Stimulated activated CD4-positive, alpha-beta T cell treated with anti-CD3 and anti-CD28 coated beads, Interleukin-15, amount 100 ng/mL, for 48 hours (primary cell): ENCODE data around the gene PRR9.
A peak's percentile ranks its signal among the peaks of the same experiment; 100 is the strongest.
"Not testable (repeated sequence)": the region's sequence is repeated elsewhere in the genome, so short reads cannot be mapped to it uniquely, and the experiment has no call there.

Source experiments
- DNase-seq, 2 donors: peaks; one replicate each; pipeline ENCODE4 v3.0.0-alpha.2; 2020; ENCODE audit warnings: low read depth in 2 of 2

PRR9 gene

GRCh38 chr1:153217212-153217611, at the start of gene PRR9:
PRR9 (plus strand) TSS chr1:153217584; CDS start chr1:153218145, 561 bp downstream.
- no peak for DNase-seq

DNA sequence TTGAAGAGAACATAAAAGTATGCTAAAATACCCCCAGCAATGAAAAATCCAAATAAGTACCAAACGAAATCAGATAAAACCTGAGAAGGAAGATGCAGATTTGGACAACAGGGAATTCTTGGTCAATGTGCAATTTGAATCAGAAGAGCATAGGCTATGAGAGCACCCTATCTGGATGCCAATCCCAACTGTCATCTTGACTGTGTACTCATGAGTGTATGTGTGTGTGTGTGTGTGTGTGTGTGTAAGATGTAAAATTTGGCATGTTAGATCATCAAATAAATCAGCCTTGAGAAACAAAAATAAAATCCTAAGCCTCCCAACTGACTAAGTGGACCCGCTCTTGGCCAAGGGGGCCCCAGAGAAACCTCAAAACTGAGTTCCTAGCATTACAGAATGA, 48.7 kb upstream of the PRR9 start:
- DNase-seq, result no peak

GRCh38 chr1:153174624-153175023, 42.8 kb upstream of the PRR9 start:
- no peak for DNase-seq

GRCh38 chr1:153178922-153179321, 38.5 kb upstream of the PRR9 start:
- DNase-seq, result no peak

- DNase-seq, result no peak
Observed at GRCh38 chr1:153180556-153180955, 36.8 kb upstream of the PRR9 start.

DNA sequence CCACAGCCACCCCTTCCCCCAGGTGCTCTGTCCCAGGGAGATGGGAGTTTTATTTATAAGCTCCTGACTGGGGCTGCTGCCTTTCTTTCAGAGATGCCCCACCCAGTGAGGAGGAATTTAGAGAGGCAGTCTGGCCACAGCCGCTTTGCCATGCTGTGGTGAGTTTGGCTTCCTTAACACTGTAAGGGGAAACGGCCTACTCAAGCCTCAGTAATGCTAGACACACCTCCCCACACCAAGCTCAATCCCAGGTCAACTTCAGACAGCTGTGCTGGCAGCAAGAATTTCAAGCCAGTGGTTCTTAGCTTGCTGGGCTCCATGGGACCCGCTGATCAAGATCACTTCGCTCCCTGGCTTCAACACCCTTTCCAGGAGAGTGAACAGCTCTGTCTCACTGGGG, 29.1 kb upstream of the PRR9 start:
- DNase-seq, result not testable (repeated sequence)

GRCh38 chr1:153190373-153190772, 27.0 kb upstream of the PRR9 start:
- DNase-seq, result no peak

DNA sequence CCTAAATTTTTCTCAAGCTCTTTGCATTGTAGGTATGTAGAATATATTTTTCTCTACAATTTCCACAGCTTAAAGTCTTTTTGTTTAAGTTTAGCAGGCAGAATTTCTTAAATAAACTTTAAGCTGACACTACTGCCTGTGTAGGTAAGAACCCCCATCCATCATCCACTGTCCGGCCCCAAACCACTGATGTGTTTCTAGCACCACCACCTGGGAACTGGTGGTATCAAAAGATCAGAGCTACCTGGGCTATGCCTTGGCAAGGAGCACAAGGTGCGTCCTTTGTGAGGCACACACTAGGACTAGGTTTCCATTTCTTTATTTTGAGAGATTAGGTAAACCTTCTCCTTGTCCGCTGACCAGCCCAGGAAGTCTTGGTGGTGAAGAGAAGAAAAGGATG, 24.7 kb upstream of the PRR9 start:
- DNase-seq, result no peak

- DNase-seq, result no peak
Observed at GRCh38 chr1:153194331-153195050, 22.9 kb upstream of the PRR9 start.

- DNase-seq, result no peak
Observed at GRCh38 chr1:153195216-153195615, 22.2 kb upstream of the PRR9 start.

GRCh38 chr1:153202006-153202405, 15.4 kb upstream of the PRR9 start:
- no peak for DNase-seq

GRCh38 chr1:153203130-153203529, 14.3 kb upstream of the PRR9 start, which contains the start of gene LELP1:
LELP1 (plus strand) TSS chr1:153203430; CDS start chr1:153204708, 1,278 bp downstream.
- no peak for DNase-seq

DNA sequence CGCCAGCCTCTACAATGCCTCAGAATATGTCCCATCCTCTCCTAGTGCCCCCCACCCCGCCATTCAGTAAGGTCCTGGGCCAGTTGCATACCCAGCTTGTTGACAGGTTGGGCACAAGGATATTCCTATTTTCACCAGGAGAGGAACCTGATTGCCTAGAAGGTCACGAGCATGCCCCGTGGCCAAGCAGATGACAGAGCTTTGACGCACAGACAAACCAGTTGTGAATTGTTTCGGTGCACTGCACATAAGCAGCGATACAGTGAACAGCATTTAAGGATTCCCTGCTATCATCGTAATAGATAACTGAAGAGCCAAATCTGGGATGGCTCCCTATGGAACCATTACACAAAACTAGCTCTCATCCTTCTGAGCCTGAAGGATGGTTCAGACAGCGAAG, 10.8 kb upstream of the PRR9 start:
- DNase-seq, result no peak

GRCh38 chr1:153210206-153210605, 7.2 kb upstream of the PRR9 start:
- no peak for DNase-seq

DNA sequence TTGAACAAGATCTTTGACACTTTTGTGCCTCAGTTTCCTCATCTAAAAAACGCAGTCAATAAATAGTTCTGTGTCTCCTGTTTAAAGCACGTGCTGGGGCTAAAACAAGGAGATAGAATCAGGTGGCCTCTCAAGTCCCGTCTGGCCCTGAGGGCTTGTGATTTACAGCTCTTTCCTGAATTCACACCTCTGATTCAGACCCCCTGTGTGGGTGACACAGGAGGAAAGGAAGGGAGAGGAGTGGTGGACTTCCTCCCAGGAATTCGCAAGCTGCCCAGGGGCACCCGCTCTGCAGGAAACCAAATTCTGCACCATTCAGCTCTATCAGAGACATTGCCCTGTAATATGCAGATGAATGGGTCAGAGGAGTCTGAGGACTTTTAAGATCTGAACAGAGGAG, 5.2 kb upstream of the PRR9 start:
- no peak for DNase-seq

- DNase-seq, result no peak
Observed at GRCh38 chr1:153213519-153213918, 3.9 kb upstream of the PRR9 start.

- no peak for DNase-seq
Observed at GRCh38 chr1:153217744-153218416, 496 bp downstream of the PRR9 start.

- DNase-seq, result no peak
Observed at GRCh38 chr1:153220606-153221303, 3.4 kb downstream of the PRR9 start.

DNA sequence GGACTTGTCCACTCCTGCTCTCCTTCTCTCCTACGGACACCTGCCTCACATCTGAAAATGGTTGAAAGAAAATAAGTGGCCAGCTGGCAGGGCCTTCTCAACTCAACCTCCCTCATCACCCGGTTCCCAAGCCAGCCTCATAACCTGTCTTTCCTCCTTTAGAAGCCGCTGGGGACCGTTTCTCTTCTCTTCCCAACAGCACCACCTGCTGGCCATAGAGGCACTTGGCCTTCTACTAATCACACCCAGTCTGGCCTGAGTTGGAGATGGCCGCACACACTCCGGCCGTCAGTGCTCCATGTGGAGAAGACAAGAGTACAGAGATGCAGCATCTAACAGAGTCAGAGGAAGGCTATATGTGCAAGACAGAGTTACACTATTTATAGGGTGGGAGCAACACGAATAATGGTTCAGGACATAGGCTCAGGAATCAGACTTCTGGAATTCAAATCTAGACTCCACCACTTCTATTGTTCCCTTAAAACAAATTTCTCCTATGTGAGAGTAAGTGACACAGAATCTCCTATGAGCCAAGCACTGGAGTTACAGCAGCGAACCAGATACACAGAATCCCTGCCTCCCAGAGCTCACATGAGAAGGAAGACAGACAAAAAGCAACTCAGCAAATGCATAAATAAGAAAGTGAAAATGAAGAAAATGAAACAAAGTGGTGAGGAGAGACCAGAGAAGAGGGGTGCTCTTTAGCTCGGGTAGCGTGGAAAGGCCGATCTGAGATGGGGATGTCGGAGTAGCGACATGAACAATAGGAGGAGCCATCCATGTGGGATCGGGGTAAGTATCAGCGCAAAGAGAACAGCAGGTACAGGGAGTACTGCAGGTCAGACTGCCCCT, 5.9 kb downstream of the PRR9 start:
- DNase-seq, result peak; percentile 30 to 47

DNA sequence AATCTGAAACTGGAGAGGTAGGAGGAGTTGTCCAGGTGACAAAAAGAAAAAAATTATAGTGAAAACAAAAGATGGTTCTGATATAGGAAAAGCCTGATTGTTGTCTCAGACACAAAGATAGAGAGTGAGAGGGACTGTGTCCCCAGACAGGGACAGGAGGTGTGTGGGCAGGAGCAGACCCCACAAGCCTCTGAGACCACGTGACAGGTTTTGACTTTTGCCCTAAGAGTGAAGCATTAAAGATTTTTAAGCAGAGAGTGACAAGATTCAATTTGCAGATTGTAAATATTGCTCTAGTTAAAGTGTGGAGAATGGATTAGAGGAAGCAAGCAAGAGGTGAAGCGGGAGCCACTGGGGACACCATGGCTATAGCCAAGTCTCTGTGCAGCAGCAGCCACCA, 10.4 kb downstream of the PRR9 start:
- no peak for DNase-seq

DNA sequence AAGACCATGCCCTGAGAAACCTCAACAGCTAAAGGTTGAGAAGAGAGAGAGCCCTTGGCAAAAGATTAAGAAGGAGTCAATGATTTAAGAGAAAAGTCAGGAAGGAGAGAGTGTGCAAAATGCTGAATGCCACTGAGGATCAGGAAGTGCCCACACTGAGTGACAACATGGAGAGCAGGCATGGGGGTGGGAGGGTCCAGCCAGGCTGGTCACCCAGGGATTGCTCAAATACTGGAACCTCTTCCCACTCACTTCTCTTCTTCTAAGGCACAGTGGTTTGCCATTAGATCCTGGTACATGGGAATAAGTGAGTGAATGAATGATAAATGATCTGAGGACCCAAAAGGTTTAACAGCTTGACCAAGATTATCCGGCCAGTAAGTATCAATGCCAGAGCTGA, 11.1 kb downstream of the PRR9 start:
- DNase-seq, result no peak
